ENCODE data around the gene ARHGEF7.

Gene ARHGEF7

GRCh38 chr13:111227405-111227804 lies 112.3 kb downstream of the ARHGEF7 start:
- DNase-seq, result no peak
- no peaks in the 10 kb centered on the region for H3K36me3 ChIP-seq
- no peaks in the 10 kb centered on the region for H3K27me3 ChIP-seq
- H3K9me3 ChIP-seq, result no peaks in the 10 kb centered on the region
- TF ChIP-seq CTCF (IDR thresholded peaks at IDR 0.05; ENCODE audit: low read depth, low read length), result no peak
- no peak overlapping the region for H3K4me3 ChIP-seq (ENCODE audit: low read depth, low read length)
- H3K4me1 ChIP-seq, result no peaks in the 10 kb centered on the region

GRCh38 chr13:111228262-111229144 lies 113.4 kb downstream of the ARHGEF7 start:
- TF ChIP-seq CTCF (IDR thresholded peaks at IDR 0.05; ENCODE audit: low read depth, low read length), result no peak
- Histone ChIP-seq H3K27me3 (no peaks in the 10 kb centered on the region), H3K36me3 (no peaks in the 10 kb centered on the region), H3K4me3 (ENCODE audit: low read depth, low read length) (no peak overlapping the region), H3K4me1 (no peaks in the 10 kb centered on the region), H3K9me3 (no peaks in the 10 kb centered on the region)
- no peak for DNase-seq

GRCh38 chr13:111230385-111230930 lies 115.3 kb downstream of the ARHGEF7 start:
- Histone ChIP-seq H3K36me3 (peaks cover 2% of the 10 kb centered on the region; the same call in 1 of the 2 replicates), H3K27me3 (no peaks in the 10 kb centered on the region), H3K4me3 (ENCODE audit: low read depth, low read length) (no peak overlapping the region), H3K9me3 (no peaks in the 10 kb centered on the region), H3K4me1 (no peaks in the 10 kb centered on the region)
- DNase-seq, result no peak
- no peak for TF ChIP-seq CTCF (IDR thresholded peaks at IDR 0.05; ENCODE audit: low read depth, low read length)

- Histone ChIP-seq H3K4me3 (ENCODE audit: low read depth, low read length) (no peak overlapping the region), H3K36me3 (peaks cover 2% of the 10 kb centered on the region; the same call in 1 of the 2 replicates), H3K4me1 (no peaks in the 10 kb centered on the region), H3K9me3 (no peaks in the 10 kb centered on the region), H3K27me3 (no peaks in the 10 kb centered on the region)
- no peak for TF ChIP-seq CTCF (IDR thresholded peaks at IDR 0.05; ENCODE audit: low read depth, low read length)
- no peak for DNase-seq
Measured at GRCh38 chr13:111232191-111232590, 117.1 kb downstream of the ARHGEF7 start.

- no peak overlapping the region for H3K4me3 ChIP-seq (ENCODE audit: low read depth, low read length)
- TF ChIP-seq CTCF (IDR thresholded peaks at IDR 0.05; ENCODE audit: low read depth, low read length), result no peak
Measured at GRCh38 chr13:111233080-111233479, 118.0 kb downstream of the ARHGEF7 start.

More at GRCh38 chr13:111233080-111233479, 118.0 kb downstream of the ARHGEF7 start:
- Histone ChIP-seq H3K4me1 (no peaks in the 10 kb centered on the region), H3K36me3 (peaks cover 2% of the 10 kb centered on the region; the same call in 1 of the 2 replicates), H3K27me3 (no peaks in the 10 kb centered on the region), H3K9me3 (no peaks in the 10 kb centered on the region)
- DNase-seq, result no peak

Measured in BE2C (cell line).